Measurements from ENCODE around the gene CCT7. TPM values are rescaled to one million over a fixed set of nuclear protein-coding genes. Genes with fewer than 3 reads are reported as not detected.

Gene CCT7
- total RNA-seq, 2 experiments from 2014 or later, result 259 to 262 TPM

DNA sequence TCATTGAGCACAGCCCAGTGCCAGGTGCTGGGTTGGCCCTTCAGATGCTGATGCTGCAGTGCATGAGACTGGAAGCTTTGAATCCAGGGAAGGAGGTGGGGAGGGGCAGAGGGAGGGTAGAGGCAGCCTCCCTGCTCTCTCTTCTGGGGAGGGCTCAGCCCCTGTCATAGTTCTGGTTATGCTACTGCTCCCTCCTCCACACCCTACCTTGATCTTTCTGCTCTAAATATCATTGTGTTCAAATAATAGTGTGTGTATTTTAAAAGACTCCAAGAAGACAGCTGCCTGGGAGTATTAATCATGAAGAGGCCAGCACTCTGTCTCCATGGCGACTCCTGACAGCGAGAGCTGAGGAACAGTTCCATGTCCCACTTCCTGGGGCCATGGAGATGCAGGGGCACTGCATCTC is 63.0 kb downstream of the CCT7 start:
- H3K27me3 Mint-ChIP-seq, result peaks cover 68% of the 10 kb centered on the region
- H3K4me1 Mint-ChIP-seq, result peaks cover 6% of the 10 kb centered on the region
- ChIA-PET POLR2A (no interaction called here), CTCF (no interaction called here)
- DNase-seq, result no peak
- no peak overlapping the region for H3K4me3 Mint-ChIP-seq
- H3K27ac Mint-ChIP-seq, result no peak overlapping the region
- H3K9me3 Mint-ChIP-seq, result no peaks in the 10 kb centered on the region
- H3K36me3 Mint-ChIP-seq (ENCODE audit: low read depth), result no peaks in the 10 kb centered on the region

GRCh38 chr2:73297586-73297985 is 63.5 kb downstream of the CCT7 start:
- Mint-ChIP-seq H3K27me3 (peaks cover 68% of the 10 kb centered on the region), H3K4me3 (no peak overlapping the region), H3K36me3 (ENCODE audit: low read depth) (no peaks in the 10 kb centered on the region), H3K4me1 (peaks cover 4% of the 10 kb centered on the region), H3K27ac (no peak overlapping the region), H3K9me3 (no peaks in the 10 kb centered on the region)
- no peak for DNase-seq
- POLR2A ChIA-PET, result no interaction called here
- CTCF ChIA-PET, result no interaction called here

DNA sequence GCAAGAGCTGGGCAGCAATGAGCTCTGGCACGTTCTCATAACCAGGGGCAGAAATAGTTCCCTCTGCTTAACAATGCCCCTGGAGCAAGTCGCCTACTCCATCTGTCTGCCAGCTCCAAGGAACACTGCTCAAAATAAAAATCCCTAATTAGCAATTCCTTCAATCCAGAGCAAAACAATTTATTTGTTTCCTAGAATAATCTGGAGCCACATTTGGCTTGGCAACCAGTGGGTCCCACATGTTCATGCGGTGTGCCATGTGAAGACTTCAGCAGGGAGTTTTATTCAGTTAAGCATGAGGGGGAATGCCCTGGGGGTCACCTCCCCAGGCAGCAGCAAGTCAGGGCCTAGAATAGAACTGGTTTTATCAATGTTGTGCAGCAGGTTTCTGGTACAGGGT is 66.8 kb downstream of the CCT7 start:
- no peak overlapping the region for H3K27ac Mint-ChIP-seq
- peaks cover 55% of the 10 kb centered on the region for H3K27me3 Mint-ChIP-seq
- CTCF ChIA-PET, result interaction anchor here (1.2 kb wide), 1 partner anchor 12 kb away, joined by 4 read pairs; no protein-coding TSS in a partner anchor
- H3K4me3 Mint-ChIP-seq, result no peak overlapping the region
- DNase-seq, result no peak
- H3K4me1 Mint-ChIP-seq, result no peaks in the 10 kb centered on the region
- no peaks in the 10 kb centered on the region for H3K36me3 Mint-ChIP-seq (ENCODE audit: low read depth)
- H3K9me3 Mint-ChIP-seq, result no peaks in the 10 kb centered on the region
- POLR2A ChIA-PET, result no interaction called here

GRCh38 chr2:73301636-73302035 is 67.5 kb downstream of the CCT7 start:
- Mint-ChIP-seq H3K4me3 (no peak overlapping the region), H3K27me3 (peaks cover 50% of the 10 kb centered on the region), H3K4me1 (no peaks in the 10 kb centered on the region), H3K36me3 (ENCODE audit: low read depth) (no peaks in the 10 kb centered on the region), H3K9me3 (no peaks in the 10 kb centered on the region), H3K27ac (no peak overlapping the region)
- no peak for DNase-seq
- CTCF ChIA-PET, result interaction anchor here (0.7 kb wide), 1 partner anchor 259 kb away, joined by 3 read pairs; no protein-coding TSS in a partner anchor
- POLR2A ChIA-PET, result no interaction called here

Other genes starting within 250 kb of the CCT7 start
- gene SFXN5, start 162.6 kb upstream of the CCT7 start, total RNA-seq, result 1 to 10 TPM; 4.3 to 6.1 TPM
- gene RAB11FIP5, start 121.4 kb upstream of the CCT7 start, total RNA-seq, result 10 to 100 TPM; 22.6 to 24.0 TPM
- gene NOTO, start 31.7 kb upstream of the CCT7 start, total RNA-seq, result not detected
- gene SMYD5, start 20.1 kb upstream of the CCT7 start, total RNA-seq, result 10 to 100 TPM in 1 of 2 experiments, 1 to 10 TPM in 1; 8.9 to 14.3 TPM
- 10 to 100 TPM; 10.1 to 10.7 TPM for gene PRADC1, start 1.1 kb upstream of the CCT7 start, total RNA-seq
- gene FBXO41, start 50.2 kb downstream of the CCT7 start, total RNA-seq, result 10 to 100 TPM; 12.0 to 13.3 TPM
- not detected for gene EGR4, start 59.2 kb downstream of the CCT7 start, total RNA-seq
- gene ALMS1, start 151.5 kb downstream of the CCT7 start, total RNA-seq, result 10 to 100 TPM; 16.1 to 20.4 TPM